Measurements from ENCODE around the gene FDXR. TPM values are rescaled to one million over a fixed set of nuclear protein-coding genes. Genes with fewer than 3 reads are reported as not detected.
A peak's percentile ranks its signal among the peaks of the same experiment; 100 is the strongest.

FDXR gene
- total and polyA plus RNA-seq, 9 of the 15 experiments (the other 6 are each of a cell fraction or from before 2014, with no cell fraction given): 0.89 to 70.7 (median 30.9) TPM

GRCh38 chr17:74864866-74865395 is 7.9 kb downstream of the FDXR start (continued):
- TF ChIP-seq POLR3A (IDR thresholded peaks at IDR 0.05; ENCODE audit: borderline replicate concordance, extremely low read depth, insufficient read depth, insufficient read length): no peak
- peak; percentile 48; the same call in 1 of the 2 replicates for TF ChIP-seq ZFX (CRISPR knock-in tag; IDR thresholded peaks at IDR 0.05)
- no peak for TF ChIP-seq SMARCA4 (IDR thresholded peaks at IDR 0.05)

- DNase-seq (ENCODE audit: extremely low read depth in 1 of 4, low spot score in 3 of 4): peak in 2 of 4 experiments; percentile 43 to 44
- Histone ChIP-seq H3K27ac (ENCODE audit: extremely low read depth, low read depth, low read length) (0 out of 3 replicates have a peak overlapping the region, but pooled peaks have one; percentile 31), H4K20me1 (replicated peaks; ENCODE audit: control insufficient read depth, insufficient read depth, low read length) (no peaks in the 10 kb centered on the region), H2AFZ (ENCODE audit: low read depth, low read length) (peak overlapping the region; percentile 71; the same call in 1 of the 2 replicates), H3K27me3 (ENCODE audit: control insufficient read depth in 2 of 2, insufficient read depth in 2 of 2, low read length in 2 of 2) (no peaks in the 10 kb centered on the region), H3K4me1 (replicated peaks in 1 of 2; ENCODE audit: control insufficient read depth in 2 of 2, insufficient read depth in 2 of 2, low read length in 2 of 2) (peaks cover 38 to 85% of the 10 kb centered on the region in 2 experiments), H3K36me3 (ENCODE audit: control insufficient read depth, insufficient read depth, low read length) (peaks cover 47% of the 10 kb centered on the region; the same call in 2 of the 3 replicates), H3K9ac (ENCODE audit: insufficient read depth in 1 of 2, low read depth in 2 of 2, low read length in 2 of 2) (peak overlapping the region in 1 of 2 experiments; percentile 53; a peak in 1 of 4 replicates), H3K9me3 (replicated peaks; ENCODE audit: control insufficient read depth, insufficient read depth, low read depth, low read length) (no peaks in the 10 kb centered on the region), H3K9me1 (ENCODE audit: control insufficient read depth, insufficient read depth, low read length) (no peaks in the 10 kb centered on the region), H3K4me3 (no peak overlapping the region), H3K4me2 (ENCODE audit: insufficient read depth, low read length) (no peak overlapping the region), H3K79me2 (ENCODE audit: control insufficient read depth, insufficient read depth, low read length) (peaks cover 10% of the 10 kb centered on the region; the same call in 1 of the 3 replicates)
- ChIA-PET POLR2A (interaction anchor here (1.1 to 8.0 kb wide), 2 partner anchors 8 to 95 kb away, joined by 4 to 62 read pairs; partner anchors contain the start of gene FDXR), CTCF (ENCODE audit: low intra/inter-chr PET ratio) (interaction anchor here (0.8 to 2.1 kb wide), 4 partner anchors 22 to 120 kb away, joined by 3 to 19 read pairs (median 6); no protein-coding TSS in a partner anchor)
- BruUV-seq (replicated peaks): no TSS peak
- TF ChIP-seq ZFP1 (CRISPR knock-in tag; IDR thresholded peaks at IDR 0.05) (no peak), RBFOX2 (IDR thresholded peaks at IDR 0.05; ENCODE audit: low read depth, low read length) (peak; percentile 60; the same call in 1 of the 2 replicates)
- intact Hi-C loops (cut with micrococcal nuclease) (no loop called here), in situ Hi-C loops (cut with MboI) (no loop called here)
- 88% methylated on average over 13 of the region's 15 CpGs for WGBS (ENCODE audit: insufficient coverage, low coverage, missing lambda C conversion rate)
- FAIRE-seq: no peak
- ATAC-seq: peak; percentile 13
Observed at GRCh38 chr17:74864297-74864865, 8.4 kb downstream of the FDXR start.
